ENCODE data around the gene VHLL.

Gene VHLL

GRCh38 chr1:156291226-156292061, 7.7 kb downstream of the VHLL start:
- no peak for DNase-seq (ENCODE audit: low read depth in 3 of 3)

- no peak for DNase-seq (ENCODE audit: low read depth in 3 of 3)
These were observed 9.2 kb downstream of the VHLL start for GRCh38 chr1:156289857-156290256.

- DNase-seq (ENCODE audit: low read depth in 3 of 3) = no peak
These were observed 13.0 kb downstream of the VHLL start for GRCh38 chr1:156286061-156286460.

GRCh38 chr1:156285437-156285836, 13.7 kb downstream of the VHLL start:
- no peak for DNase-seq (ENCODE audit: low read depth in 3 of 3)

GRCh38 chr1:156284757-156285156, 14.3 kb downstream of the VHLL start:
- DNase-seq (ENCODE audit: low read depth in 3 of 3) = no peak

GRCh38 chr1:156284112-156284511, 15.0 kb downstream of the VHLL start, which contains the start of gene TMEM79:
TMEM79 (plus strand) TSS chr1:156284325; CDS start chr1:156285227, 902 bp downstream.
- no peak for DNase-seq (ENCODE audit: low read depth in 3 of 3)

GRCh38 chr1:156283521-156283920, 15.6 kb downstream of the VHLL start:
- DNase-seq (ENCODE audit: low read depth in 3 of 3) = no peak

GRCh38 chr1:156282479-156283222, 16.5 kb downstream of the VHLL start, which contains the start of gene SMG5:
SMG5 (minus strand) TSS chr1:156282825; CDS start chr1:156282680, 145 bp downstream.
- DNase-seq (ENCODE audit: low read depth in 3 of 3) = peak; percentile 93 to 95 (median 93)

GRCh38 chr1:156281693-156282478, 17.2 kb downstream of the VHLL start:
- DNase-seq (ENCODE audit: low read depth in 3 of 3) = peak in 1 of 3 donors; percentile 26

- peak; percentile 10 to 48 (median 40) for DNase-seq (ENCODE audit: low read depth in 3 of 3)
These were observed 17.8 kb downstream of the VHLL start for GRCh38 chr1:156281281-156281680.

- no peak for DNase-seq (ENCODE audit: low read depth in 3 of 3)
These were observed 19.3 kb downstream of the VHLL start for GRCh38 chr1:156279837-156280236.

GRCh38 chr1:156276966-156277381, 22.1 kb downstream of the VHLL start:
- no peak for DNase-seq (ENCODE audit: low read depth in 3 of 3)

- no peak for DNase-seq (ENCODE audit: low read depth in 3 of 3)
These were observed 22.6 kb downstream of the VHLL start for GRCh38 chr1:156276532-156276931.

GRCh38 chr1:156270314-156270713, 28.8 kb downstream of the VHLL start:
- no peak for DNase-seq (ENCODE audit: low read depth in 3 of 3)

- no peak for DNase-seq (ENCODE audit: low read depth in 3 of 3)
These were observed 30.8 kb downstream of the VHLL start for GRCh38 chr1:156268336-156268735.

GRCh38 chr1:156266051-156266450, 33.1 kb downstream of the VHLL start:
- no peak for DNase-seq (ENCODE audit: low read depth in 3 of 3)

- no peak for DNase-seq (ENCODE audit: low read depth in 3 of 3)
These were observed 35.8 kb downstream of the VHLL start for GRCh38 chr1:156263288-156263655.

- no peak for DNase-seq (ENCODE audit: low read depth in 3 of 3)
These were observed 36.4 kb downstream of the VHLL start for GRCh38 chr1:156262461-156263287.

- no peak for DNase-seq (ENCODE audit: low read depth in 3 of 3)
These were observed 38.2 kb downstream of the VHLL start for GRCh38 chr1:156260896-156261295.

- no peak for DNase-seq (ENCODE audit: low read depth in 3 of 3)
These were observed 39.3 kb downstream of the VHLL start for GRCh38 chr1:156259805-156260204.

- no peak for DNase-seq (ENCODE audit: low read depth in 3 of 3)
These were observed 40.2 kb downstream of the VHLL start for GRCh38 chr1:156258859-156259258.
